WTC11 (cell line): Measurements from ENCODE around the gene CACNA2D4.

Source experiments
- ARID4B ChIP-seq: sonication (generic); formaldehyde crosslinking; IDR thresholded peaks from 2 replicates; pipeline ENCODE4 v1.8.0; 2023; ENCODE audit warnings: missing genetic modification reagents, mild to moderate bottlenecking, borderline replicate concordance
- ATF2 ChIP-seq: sonication (generic); formaldehyde crosslinking; IDR thresholded peaks from 2 replicates; pipeline ENCODE4 v1.8.1; 2022; ENCODE audit warnings: low read depth, missing genetic modification reagents, borderline replicate concordance
- CTCF ChIP-seq: fragments of 200-600 bp; IDR thresholded peaks from 2 replicates; pipeline ENCODE4 v1.8.0; 2022; ENCODE audit warnings: antibody characterized with exemption
- E2F4 ChIP-seq: sonication (generic); formaldehyde crosslinking; IDR thresholded peaks from 2 replicates; pipeline ENCODE4 v1.8.1; 2022; ENCODE audit warnings: low read depth, mild to moderate bottlenecking, moderate library complexity, missing genetic modification reagents, borderline replicate concordance
- FOXP4 ChIP-seq: sonication (generic); formaldehyde crosslinking; IDR thresholded peaks from 2 replicates; pipeline ENCODE4 v1.8.0; 2022; ENCODE audit warnings: mild to moderate bottlenecking, missing genetic modification reagents
- IRF1 ChIP-seq: sonication (generic); formaldehyde crosslinking; IDR thresholded peaks from 2 replicates; pipeline ENCODE4 v1.8.0; 2023; ENCODE audit warnings: missing genetic modification reagents
- JUN ChIP-seq: sonication (generic); formaldehyde crosslinking; IDR thresholded peaks from 2 replicates; pipeline ENCODE4 v1.8.0; 2023; ENCODE audit warnings: mild to moderate bottlenecking, missing genetic modification reagents
- SMAD3 ChIP-seq: sonication (generic); formaldehyde crosslinking; IDR thresholded peaks from 2 replicates; pipeline ENCODE4 v1.8.0; 2022; ENCODE audit warnings: missing genetic modification reagents, mild to moderate bottlenecking, borderline replicate concordance
- USF2 ChIP-seq: sonication (generic); formaldehyde crosslinking; IDR thresholded peaks from 2 replicates; pipeline ENCODE4 v1.8.1; 2023; ENCODE audit warnings: mild to moderate bottlenecking, missing genetic modification reagents, moderate library complexity

- TF ChIP-seq JUN (CRISPR knock-in tag): no peak
- no peak for TF ChIP-seq USF2 (CRISPR knock-in tag)
- TF ChIP-seq CTCF: no peak
- no peak for TF ChIP-seq ATF2 (CRISPR knock-in tag)
- TF ChIP-seq IRF1 (CRISPR knock-in tag): no peak
- no peak for TF ChIP-seq ARID4B (CRISPR knock-in tag)
- TF ChIP-seq E2F4 (CRISPR knock-in tag): no peak
- TF ChIP-seq FOXP4 (CRISPR knock-in tag): no peak
- TF ChIP-seq SMAD3: no peak
These were observed 149.8 kb downstream of the CACNA2D4 start for GRCh38 chr12:1768615-1769014.
